ENCODE data around the gene FALEC. TPM values are rescaled to one million over a fixed set of nuclear protein-coding genes. Genes with fewer than 3 reads are reported as not detected.
"Not testable (repeated sequence)": the region's sequence is repeated elsewhere in the genome, so short reads cannot be mapped to it uniquely, and the experiment has no call there.

Gene FALEC
- total and polyA plus RNA-seq, 5 experiments from 2014 or later, result 0.38 to 1.9 (median 1.3) TPM; not detected in 2

DNA sequence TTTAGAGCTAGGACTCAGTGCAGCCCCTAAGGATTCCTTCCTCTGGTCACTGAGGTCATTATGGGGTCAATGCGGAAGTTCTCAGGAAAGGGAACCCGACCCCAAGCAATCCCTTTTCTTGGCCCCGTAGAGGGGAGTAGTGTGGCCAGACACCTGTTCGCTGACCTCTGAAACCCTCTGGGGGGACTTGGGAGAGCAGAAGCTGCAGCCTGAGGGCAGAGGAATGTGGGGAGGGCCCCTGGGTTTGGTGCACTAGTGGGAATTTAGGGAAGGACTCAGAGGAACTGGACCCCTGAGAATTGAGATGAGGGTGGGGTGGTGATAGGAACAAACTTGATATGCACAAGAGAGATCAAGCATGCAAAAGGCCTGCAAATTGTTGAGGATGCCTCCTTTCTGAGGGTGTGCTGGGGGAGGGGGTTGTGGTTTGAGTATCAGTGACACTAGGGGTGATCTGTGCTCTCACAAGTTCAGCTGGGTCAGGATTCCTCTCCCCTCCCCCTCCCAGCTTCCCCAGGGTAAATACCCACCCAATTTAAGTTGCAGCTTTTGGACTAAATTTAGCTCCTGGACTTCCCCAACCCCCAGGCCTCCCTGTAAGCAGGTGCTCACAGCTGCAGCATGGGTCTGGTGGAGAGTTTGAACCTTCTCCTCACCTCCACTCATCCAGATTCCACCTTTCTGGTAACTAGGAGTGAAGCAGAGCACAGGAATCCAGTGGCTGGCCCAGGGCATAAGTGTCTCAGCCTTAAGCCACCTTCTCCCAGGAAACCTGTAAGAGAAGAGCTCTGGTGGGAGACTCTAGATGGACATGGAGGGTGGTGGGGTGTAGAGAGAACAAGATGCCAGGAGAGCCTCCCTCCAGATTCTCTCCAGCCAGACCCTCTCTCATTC is 47.1 kb downstream of the FALEC start:
- DNase-seq (peak; percentile 38 to 86 (median 68)), ATAC-seq (peak; percentile 7 to 32)
- no peaks in the 10 kb centered on the region for H3K27me3 Mint-ChIP-seq
- POLR2A ChIA-PET, result interaction anchor here (0.6 to 16.2 kb wide), 15 partner anchors 14 to 675 kb away, joined by 3 to 1195 read pairs (median 10); partner anchors contain the start of genes ADAMTSL4, ANP32E, CTSS and ENSA
- peaks cover 35 to 69% (median 64%) of the 10 kb centered on the region in 4 donors for H3K4me1 Mint-ChIP-seq
- H3K4me3 Mint-ChIP-seq, result peak overlapping the region; percentile 92 to 100 (median 96)
- no peaks in the 10 kb centered on the region for H3K36me3 Mint-ChIP-seq
- H3K9me3 Mint-ChIP-seq, result no peaks in the 10 kb centered on the region
- H3K27ac Mint-ChIP-seq, result peak overlapping the region; percentile 97 to 100 (median 99)

GRCh38 chr1:150563340-150564038 is 47.9 kb downstream of the FALEC start:
- Mint-ChIP-seq H3K36me3 (peaks cover 0 to under 1% (median 0%) of the 10 kb centered on the region in 3 donors), H3K4me1 (peaks cover 42 to 76% (median 72%) of the 10 kb centered on the region in 4 donors), H3K27me3 (no peaks in the 10 kb centered on the region), H3K4me3 (peak overlapping the region; percentile 92 to 100 (median 96)), H3K9me3 (no peaks in the 10 kb centered on the region), H3K27ac (peak overlapping the region; percentile 97 to 100 (median 99))
- peak in 9 of 10 donors; percentile 43 to 86 (median 66) for DNase-seq
- ATAC-seq, result peak; percentile 61 to 67
- POLR2A ChIA-PET, result interaction anchor here (0.5 to 16.2 kb wide), 14 partner anchors 14 to 676 kb away, joined by 3 to 1195 read pairs (median 10); partner anchors contain the start of genes ADAMTSL4, ANP32E, CTSS and ENSA

DNA sequence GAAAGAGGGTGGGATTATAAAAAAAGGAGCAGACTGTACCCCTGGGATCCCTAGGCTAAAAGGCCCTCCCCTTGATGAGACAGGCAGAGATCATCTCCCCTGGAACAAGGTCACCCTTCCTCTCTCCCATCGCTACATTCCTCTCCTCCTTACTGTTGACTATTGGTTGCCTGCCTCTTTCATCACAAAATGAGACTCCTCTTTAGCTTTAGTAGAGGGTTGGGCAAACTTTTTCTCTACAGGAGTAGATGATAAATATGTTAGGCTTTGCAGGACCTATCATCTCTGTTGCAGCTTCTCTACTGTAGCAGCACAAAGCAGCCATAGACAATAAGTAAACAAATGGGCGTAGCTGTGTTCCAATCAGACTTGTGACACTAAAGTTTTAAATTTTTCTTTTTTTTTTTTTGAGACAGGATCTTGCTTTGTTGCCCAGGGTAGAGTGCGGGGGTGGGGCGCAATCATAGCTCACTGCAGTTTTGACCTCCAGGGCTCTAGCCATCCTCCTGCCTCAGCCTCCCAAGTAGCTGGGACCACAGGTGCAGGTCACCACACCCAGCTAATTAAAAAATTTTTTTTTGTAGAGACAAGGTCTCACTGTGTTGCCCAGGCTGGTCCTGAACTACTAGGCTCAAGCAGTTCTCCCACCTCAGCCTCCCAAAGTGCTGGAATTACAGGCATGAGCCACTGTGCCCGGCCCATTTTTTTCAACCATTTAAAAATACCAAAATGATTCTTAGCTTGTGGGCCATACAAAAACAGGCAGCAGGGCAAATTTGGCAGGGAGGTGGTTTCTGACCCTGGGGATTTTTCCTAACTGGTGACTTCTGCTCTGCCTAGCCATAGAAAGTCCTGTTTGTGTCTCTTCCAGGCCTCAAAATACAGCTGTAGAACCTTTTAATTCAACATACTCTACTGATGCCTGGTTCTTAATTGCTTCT is 48.8 kb downstream of the FALEC start:
- no peak for ATAC-seq
- Mint-ChIP-seq H3K9me3 (no peaks in the 10 kb centered on the region), H3K4me3 (peak overlapping the region; percentile 92 to 100 (median 96)), H3K27ac (peak overlapping the region; percentile 97 to 100 (median 99)), H3K4me1 (peaks cover 46 to 84% (median 79%) of the 10 kb centered on the region in 4 donors), H3K27me3 (no peaks in the 10 kb centered on the region), H3K36me3 (peaks cover 0 to 5% (median 0%) of the 10 kb centered on the region in 3 donors)
- peak in 3 of 10 donors; percentile 45 to 50 (median 49) for DNase-seq
- POLR2A ChIA-PET, result interaction anchor here (0.5 to 16.2 kb wide), 12 partner anchors 14 to 677 kb away, joined by 3 to 1195 read pairs (median 10); partner anchors contain the start of genes ANP32E, ENSA, MCL1 and RPRD2

DNA sequence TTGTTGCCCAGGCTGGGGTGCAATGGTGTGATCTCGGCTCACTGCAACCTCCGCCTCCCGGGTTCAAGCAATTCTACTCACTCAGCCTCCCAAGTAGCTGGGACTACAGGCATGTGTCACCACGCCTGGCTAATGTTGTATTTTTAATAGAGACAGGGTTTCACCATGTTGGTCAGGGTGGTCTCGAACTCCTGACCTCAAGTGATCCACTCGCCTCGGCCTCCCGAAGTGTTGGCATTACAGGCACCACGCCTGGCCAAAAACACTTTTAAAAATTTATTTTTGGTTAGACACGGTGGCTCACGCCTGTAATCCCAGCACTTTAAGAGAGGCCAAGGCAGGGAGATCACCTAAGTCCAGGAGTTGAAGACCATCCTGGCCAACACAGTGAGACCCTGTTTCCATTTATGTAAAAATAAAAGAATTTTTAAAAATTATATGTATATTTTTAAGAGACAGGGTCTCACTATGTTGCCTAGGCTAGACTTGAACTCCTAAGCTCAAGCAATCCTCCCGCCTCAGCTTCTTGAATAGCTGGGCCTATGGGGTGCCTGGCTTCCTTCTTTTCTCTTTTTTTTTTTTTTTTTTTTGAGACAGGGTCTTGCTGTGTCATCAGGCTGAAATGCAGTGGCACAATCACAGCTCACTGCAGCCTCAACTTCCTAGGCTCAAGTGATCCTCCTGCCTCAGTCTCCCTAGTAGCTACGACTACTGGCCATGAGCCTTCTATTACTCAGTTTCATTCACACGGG is 49.9 kb downstream of the FALEC start:
- not testable (repeated sequence) for H3K9me3 Mint-ChIP-seq, DNase-seq, H3K36me3 Mint-ChIP-seq, H3K27me3 Mint-ChIP-seq, ATAC-seq
- Mint-ChIP-seq H3K4me3 (peak overlapping the region in 9 of 10 donors; percentile 64 to 100 (median 72)), H3K4me1 (peaks cover 51 to 88% (median 83%) of the 10 kb centered on the region in 4 donors), H3K27ac (peak overlapping the region; percentile 97 to 100 (median 99))
- POLR2A ChIA-PET, result interaction anchor here (0.6 to 16.2 kb wide), 10 partner anchors 12 to 678 kb away, joined by 3 to 1195 read pairs (median 4); partner anchors contain the start of genes CTSS, ENSA, MCL1 and RPRD2

DNA sequence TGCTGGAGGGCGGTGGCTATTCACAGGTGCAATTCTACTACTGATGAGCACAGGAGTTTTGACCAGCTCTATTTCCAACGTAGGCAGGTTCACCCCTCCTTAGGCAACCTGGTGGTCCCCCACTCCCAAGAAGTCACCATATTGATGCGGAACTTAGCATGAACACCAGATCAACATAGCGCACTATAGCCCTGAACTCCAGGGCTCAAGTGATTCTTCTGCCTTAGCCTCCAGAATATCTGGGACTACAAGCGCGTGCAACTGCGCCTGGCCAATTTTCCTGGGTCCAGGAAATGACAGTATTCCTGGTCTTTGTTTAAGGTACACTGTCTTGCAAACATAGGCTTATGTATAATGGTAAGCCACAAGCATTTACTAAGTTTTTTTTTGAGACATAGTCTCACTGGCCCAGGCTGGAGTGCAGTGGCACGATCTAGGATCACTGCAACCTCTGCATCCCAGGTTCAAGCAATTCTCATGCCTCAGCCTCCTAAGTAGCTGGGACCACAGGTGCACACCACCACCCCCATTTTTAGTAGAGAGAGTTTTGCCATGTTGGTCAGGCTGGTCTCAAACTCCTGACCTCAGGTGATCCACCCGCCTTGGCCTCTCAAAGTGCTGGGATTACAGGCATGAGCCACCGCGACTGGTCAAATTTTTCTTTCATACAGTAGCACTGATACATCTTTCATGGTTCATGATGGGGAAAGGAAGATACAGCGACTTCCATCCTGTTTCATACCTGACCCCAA is 51.2 kb downstream of the FALEC start:
- Mint-ChIP-seq H3K27ac (peak overlapping the region; percentile 91 to 99 (median 97)), H3K9me3 (no peaks in the 10 kb centered on the region), H3K4me3 (peak overlapping the region; percentile 77 to 99 (median 90)), H3K27me3 (no peaks in the 10 kb centered on the region), H3K36me3 (peaks cover 0 to 22% (median 5%) of the 10 kb centered on the region in 3 donors), H3K4me1 (peaks cover 47 to 93% (median 84%) of the 10 kb centered on the region in 4 donors)
- POLR2A ChIA-PET, result interaction anchor here (1.0 to 16.2 kb wide), 5 partner anchors 11 to 203 kb away, joined by 3 to 1195 read pairs (median 13); partner anchors contain the start of genes ENSA, MCL1 and RPRD2
- no peak for DNase-seq
- no peak for ATAC-seq

DNA sequence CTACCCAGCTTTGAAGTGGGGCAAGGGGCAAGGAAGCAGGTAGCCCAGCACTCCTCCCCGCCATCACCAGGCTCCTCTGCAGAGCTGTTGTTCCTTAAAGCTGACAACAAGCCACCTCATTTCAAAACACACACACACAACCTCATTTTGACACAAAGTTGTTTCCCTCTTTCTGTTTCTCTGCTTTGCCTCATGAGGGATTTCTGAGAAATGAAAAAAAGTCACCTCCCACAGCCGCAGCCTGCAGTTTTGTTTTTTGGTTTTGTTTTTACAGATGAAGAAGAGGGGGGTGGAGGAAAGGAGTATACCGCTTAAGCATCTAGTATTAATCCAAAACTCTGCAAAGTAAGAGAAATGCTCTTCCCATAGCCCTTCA is 51.8 kb downstream of the FALEC start:
- ATAC-seq (peak; percentile 26 to 34), DNase-seq (peak in 8 of 10 donors; percentile 35 to 89 (median 63))
- no peaks in the 10 kb centered on the region for H3K27me3 Mint-ChIP-seq
- H3K27ac Mint-ChIP-seq, result peak overlapping the region; percentile 91 to 99 (median 97)
- no peaks in the 10 kb centered on the region for H3K9me3 Mint-ChIP-seq
- H3K4me3 Mint-ChIP-seq, result peak overlapping the region; percentile 77 to 99 (median 90)
- peaks cover 0 to 27% (median 5%) of the 10 kb centered on the region in 3 donors for H3K36me3 Mint-ChIP-seq
- POLR2A ChIA-PET, result interaction anchor here (0.6 to 16.2 kb wide), 7 partner anchors 11 to 338 kb away, joined by 3 to 1195 read pairs (median 4); partner anchors contain the start of genes ENSA, MCL1 and RPRD2
- peaks cover 46 to 96% (median 84%) of the 10 kb centered on the region in 4 donors for H3K4me1 Mint-ChIP-seq

GRCh38 chr1:150567717-150568593 is 52.4 kb downstream of the FALEC start:
- peak overlapping the region; percentile 91 to 99 (median 97) for H3K27ac Mint-ChIP-seq
- H3K9me3 Mint-ChIP-seq, result no peaks in the 10 kb centered on the region
- DNase-seq (peak in 4 of 10 donors; percentile 36 to 60 (median 46)), ATAC-seq (peak; percentile 7 to 18)
- POLR2A ChIA-PET, result interaction anchor here (0.6 to 16.2 kb wide), 11 partner anchors 10 to 357 kb away, joined by 3 to 1195 read pairs (median 3); partner anchors contain the start of genes ENSA, FALEC, MCL1 and RPRD2
- H3K4me1 Mint-ChIP-seq, result peaks cover 41 to 96% (median 84%) of the 10 kb centered on the region in 4 donors
- H3K36me3 Mint-ChIP-seq, result peaks cover 2 to 33% (median 10%) of the 10 kb centered on the region in 3 donors
- peak overlapping the region; percentile 77 to 99 (median 90) for H3K4me3 Mint-ChIP-seq
- no peaks in the 10 kb centered on the region for H3K27me3 Mint-ChIP-seq

- DNase-seq, result no peak
- H3K27me3 Mint-ChIP-seq, result no peaks in the 10 kb centered on the region
- peak overlapping the region; percentile 77 to 99 (median 90) for H3K4me3 Mint-ChIP-seq
- H3K4me1 Mint-ChIP-seq, result peaks cover 35 to 96% (median 82%) of the 10 kb centered on the region in 4 donors
- POLR2A ChIA-PET, result interaction anchor here (0.6 to 16.2 kb wide), 8 partner anchors 9 to 335 kb away, joined by 3 to 1195 read pairs (median 4); partner anchors contain the start of genes ENSA, FALEC and MCL1
- H3K36me3 Mint-ChIP-seq, result peaks cover 4 to 39% (median 16%) of the 10 kb centered on the region in 3 donors
- no peaks in the 10 kb centered on the region for H3K9me3 Mint-ChIP-seq
- H3K27ac Mint-ChIP-seq, result peak overlapping the region; percentile 91 to 99 (median 97)
- no peak for ATAC-seq
Observed at GRCh38 chr1:150568594-150568966, 53.0 kb downstream of the FALEC start.
